Hematopoietic multipotent progenitor cell treated with erythropoietin and hydrocortisone succinate and interleukin-3 and kit ligand, for 8 days (in vitro differentiated cells): ENCODE measurements around the gene LRP11.
"Not testable (repeated sequence)": the region's sequence is repeated elsewhere in the genome, so short reads cannot be mapped to it uniquely, and the experiment has no call there.

Experiments used
- DNase-seq: peaks from one replicate; pipeline ENCODE4 v3.0.0-alpha.2; 2015

Gene LRP11

GRCh38 chr6:149863698-149864577 is at the start of gene LRP11:
Gene LRP11, minus strand, starts transcription at chr6:149864359. Its CDS starts 339 bp downstream, at chr6:149864020.
- peak; percentile 85 for DNase-seq

DNA sequence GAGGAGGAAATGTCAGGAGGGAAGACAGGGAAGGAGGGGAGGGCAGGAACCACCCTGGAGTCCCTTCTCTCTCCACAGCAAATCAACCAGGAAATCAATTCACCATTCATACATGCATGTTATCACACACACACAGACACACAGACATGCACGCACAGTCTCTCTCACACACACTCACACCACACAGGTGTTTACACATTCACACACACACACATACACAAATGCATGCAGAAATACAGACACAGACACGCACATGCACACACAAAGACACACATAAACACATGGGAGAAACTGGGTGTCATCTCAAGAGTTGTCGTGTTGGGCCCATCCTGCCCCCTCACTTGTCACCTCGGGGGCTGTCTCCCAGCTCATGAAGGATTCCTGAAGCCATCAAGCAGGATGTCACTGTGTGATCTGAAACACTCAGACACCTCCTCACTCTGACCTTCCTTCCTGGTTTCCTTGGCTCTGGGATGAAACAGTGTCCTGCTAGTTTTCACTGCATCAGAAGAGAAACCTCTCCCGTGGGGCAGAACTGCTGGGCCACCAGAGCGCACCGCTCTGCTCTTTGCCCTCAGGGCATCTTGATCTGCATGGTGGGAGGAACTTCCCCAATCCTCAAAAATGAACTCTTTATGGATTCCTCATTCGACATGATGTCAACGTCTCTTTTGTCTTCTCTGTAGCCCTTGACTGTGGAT is 49.5 kb upstream of the LRP11 start:
- no peak for DNase-seq

GRCh38 chr6:149913085-149913484 is 48.9 kb upstream of the LRP11 start:
- peak; percentile 49 for DNase-seq

GRCh38 chr6:149912680-149913079 is 48.5 kb upstream of the LRP11 start:
- DNase-seq = not testable (repeated sequence)

DNA sequence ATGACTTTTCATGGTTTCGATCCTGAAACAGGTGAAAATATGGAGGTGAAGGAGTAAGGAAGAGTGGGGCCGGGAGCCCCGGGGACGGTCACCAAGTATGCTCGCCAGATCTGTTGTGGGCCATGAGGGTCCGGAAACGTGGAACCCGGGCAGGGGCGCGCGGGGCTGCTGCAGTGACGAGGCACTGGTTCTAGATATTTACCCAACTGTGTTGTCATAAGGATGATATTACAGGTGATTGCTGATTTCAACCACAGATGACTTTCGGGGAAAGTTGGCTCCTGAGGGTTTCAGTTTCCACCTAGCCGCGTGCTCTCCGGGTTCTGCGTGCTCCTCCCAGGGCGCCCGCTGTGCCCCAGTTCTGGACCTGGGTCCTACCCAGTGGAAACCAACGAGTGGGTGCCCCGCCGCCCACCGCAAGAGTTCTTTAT is 46.6 kb upstream of the LRP11 start:
- no peak for DNase-seq

DNA sequence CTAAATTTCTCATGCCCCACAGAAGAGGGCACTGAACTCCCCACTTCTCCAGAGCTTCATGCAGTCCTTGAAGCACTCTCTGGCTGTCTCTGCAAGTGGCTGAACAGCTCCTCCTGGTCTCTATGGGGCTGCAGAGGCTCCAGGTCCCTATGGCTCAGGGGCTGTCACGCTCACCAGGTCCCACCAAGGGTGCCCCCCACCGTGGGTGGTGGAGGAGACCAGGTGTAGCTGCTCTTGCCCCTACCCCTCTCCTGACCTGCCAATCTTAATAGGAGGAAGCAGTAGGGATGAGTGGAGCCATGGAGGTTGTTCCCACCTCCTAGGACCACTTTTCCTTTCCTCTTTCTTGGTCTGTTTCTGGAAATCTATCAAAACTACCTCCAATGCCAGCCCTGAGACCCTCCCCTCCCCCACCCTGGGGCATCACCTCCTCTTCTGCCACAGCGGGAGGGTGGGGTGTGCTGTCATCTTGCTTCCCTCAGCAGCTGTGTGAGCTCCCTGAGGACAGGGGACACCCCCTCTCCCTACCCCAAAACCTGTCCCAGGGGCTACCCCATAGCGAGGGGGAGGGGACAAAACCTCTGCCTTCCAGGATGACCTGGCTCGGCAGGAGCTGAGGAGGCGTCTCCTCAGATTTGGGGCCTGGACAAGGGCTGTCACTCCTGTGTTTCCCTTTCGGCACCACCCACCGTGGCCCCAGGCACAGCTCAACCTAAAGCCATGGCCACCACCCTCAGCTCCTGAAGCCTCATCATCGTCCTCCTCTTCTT is 45.7 kb upstream of the LRP11 start:
- no peak for DNase-seq

DNA sequence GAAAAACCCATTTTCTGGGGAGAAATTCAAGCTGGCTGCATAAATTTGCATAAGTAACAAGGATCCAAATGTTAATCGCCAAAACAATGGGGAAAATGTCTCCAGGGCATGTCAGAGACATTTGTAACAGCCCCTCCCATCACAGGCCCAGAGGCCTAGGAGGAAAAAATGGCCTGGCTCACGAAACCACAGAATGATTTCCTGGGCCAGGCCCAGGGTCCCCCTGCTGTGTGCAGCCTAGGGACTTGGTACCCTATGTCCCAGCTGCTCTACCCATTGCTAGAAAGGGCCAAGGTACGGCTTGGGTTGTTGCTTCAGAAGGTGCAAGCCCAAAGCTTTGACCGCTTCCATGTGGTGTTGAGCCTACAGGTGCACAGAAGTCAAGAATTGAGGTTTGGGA is 44.3 kb upstream of the LRP11 start:
- not testable (repeated sequence) for DNase-seq

DNA sequence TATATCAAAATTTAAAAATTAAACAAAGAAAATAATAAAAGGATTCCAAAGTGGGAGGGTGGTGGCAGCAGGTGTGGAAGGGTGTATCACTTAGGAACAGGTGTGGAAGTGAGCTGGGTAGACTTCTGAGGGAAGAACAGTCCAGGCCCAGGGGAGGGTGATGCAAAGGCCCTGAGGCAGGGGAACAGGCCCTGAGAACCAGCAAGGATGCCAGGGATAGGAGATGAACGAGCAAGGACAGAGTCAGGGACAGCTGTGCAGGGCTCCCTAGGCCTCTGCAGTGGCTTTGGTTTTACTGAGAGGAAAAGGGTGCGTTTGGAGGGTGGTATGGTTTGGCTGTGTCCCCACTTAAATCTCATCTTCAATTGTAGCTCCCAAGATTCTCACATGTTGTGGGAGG is 43.2 kb upstream of the LRP11 start:
- no peak for DNase-seq

- no peak for DNase-seq
Measured at GRCh38 chr6:149906405-149906804, 42.2 kb upstream of the LRP11 start.

- no peak for DNase-seq
Measured at GRCh38 chr6:149905911-149906371, 41.8 kb upstream of the LRP11 start.

GRCh38 chr6:149905371-149905910 is 41.3 kb upstream of the LRP11 start:
- DNase-seq = no peak

DNA sequence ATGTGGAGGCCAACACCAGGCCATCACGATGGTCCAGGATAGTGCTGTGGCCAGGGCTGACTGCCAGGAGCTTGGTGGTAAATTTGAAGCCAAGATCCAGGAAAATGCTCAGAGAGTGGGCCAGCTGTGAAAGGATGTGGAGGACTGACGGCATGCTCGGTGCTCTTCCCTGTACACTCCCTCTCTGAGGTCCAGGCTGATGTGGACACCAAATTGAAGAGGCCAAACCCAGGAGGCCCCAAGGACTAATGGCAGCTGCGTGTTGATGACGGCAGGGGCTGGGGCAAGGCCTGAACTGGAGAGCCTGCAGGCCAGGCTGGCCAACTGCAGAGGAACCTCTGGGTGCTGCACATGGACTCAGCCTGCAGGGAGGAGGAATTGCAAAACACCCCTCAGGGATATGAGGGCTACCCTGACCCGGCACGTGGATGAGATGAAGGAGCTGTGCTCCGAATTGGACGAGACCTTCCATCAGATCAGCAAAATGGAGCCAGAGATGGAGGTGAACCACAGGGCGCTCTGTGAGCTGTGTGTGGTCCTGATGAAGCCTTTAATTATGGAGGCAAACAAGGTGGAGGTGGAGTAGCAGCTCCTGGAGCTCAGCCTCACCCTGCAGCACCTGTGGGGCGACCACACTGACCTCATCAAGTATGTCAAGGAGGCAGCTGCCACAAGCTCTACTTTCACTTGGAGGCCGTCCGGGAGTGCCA is 40.7 kb upstream of the LRP11 start:
- no peak for DNase-seq

GRCh38 chr6:149903938-149904611 is 39.9 kb upstream of the LRP11 start:
- no peak for DNase-seq

GRCh38 chr6:149901444-149902140 is 37.4 kb upstream of the LRP11 start:
- DNase-seq = no peak

DNA sequence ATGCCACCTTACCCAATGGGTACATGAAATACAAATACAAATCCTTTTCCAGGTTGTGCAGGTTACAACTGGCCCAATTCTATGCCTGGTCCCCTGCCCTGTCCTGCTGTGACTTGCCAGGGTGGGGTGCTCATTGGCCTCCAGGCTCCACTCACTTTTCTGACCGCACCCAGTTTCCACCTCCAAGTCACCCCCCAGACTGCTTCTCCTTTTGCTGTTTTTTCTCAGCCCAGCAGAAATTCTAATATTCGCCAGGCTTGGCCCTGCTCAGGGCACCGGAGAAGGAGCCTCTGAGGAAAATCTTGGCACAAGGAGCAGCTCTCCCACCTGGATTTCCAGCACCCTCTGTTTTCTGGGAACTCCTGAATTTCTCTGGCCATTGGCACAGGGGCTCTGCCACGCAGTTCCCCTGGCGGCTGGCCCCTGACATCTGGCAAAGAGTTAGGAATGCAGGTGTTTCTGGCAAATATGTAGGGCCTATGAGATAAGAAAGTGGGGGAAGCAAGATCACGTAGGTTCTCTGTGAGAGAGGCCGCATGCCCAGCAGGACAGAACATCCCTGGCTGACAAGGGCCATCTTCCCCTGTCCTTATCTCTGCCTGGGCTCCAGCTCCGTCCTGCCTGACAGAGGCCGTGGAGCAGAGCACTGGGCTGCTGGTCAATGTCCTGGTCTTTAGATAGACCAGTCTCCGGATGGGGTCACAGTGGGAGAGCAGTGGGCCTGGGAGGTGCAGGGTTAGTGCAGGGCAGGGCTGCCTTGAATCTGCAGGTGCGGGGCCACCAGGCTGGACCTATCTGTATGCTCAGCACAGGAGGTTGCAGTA is 36.7 kb upstream of the LRP11 start:
- no peak for DNase-seq

- DNase-seq = no peak
Measured at GRCh38 chr6:149899926-149900619, 35.9 kb upstream of the LRP11 start.

- DNase-seq = no peak
Measured at GRCh38 chr6:149899486-149899885, 35.3 kb upstream of the LRP11 start.

- DNase-seq = no peak
Measured at GRCh38 chr6:149898966-149899365, 34.8 kb upstream of the LRP11 start.
